Stimulated activated naive CD8-positive, alpha-beta T cell treated with anti-CD3 and anti-CD28 coated beads, Interleukin-15, Interleukin-2, amounts not matched to agents 100 ng/mL and 50 ng/mL, for 24 hours (primary cell): ENCODE data around the gene PIP4K2C.

Source experiments
- H3K27ac Mint-ChIP-seq: one replicate; pipeline ENCODE4 v1.8.0; 2021; ENCODE audit warnings: mild to moderate bottlenecking, mixed read lengths
- H3K27me3 Mint-ChIP-seq: one replicate; pipeline ENCODE4 v1.8.0; 2021; ENCODE audit warnings: mixed read lengths
- H3K36me3 Mint-ChIP-seq: one replicate; pipeline ENCODE4 v1.8.0; 2021; ENCODE audit warnings: low read depth, mixed read lengths
- H3K4me1 Mint-ChIP-seq: one replicate; pipeline ENCODE4 v1.8.0; 2021; ENCODE audit warnings: low read depth, mixed read lengths
- H3K4me3 Mint-ChIP-seq: one replicate; pipeline ENCODE4 v1.8.0; 2021; ENCODE audit warnings: mild to moderate bottlenecking, mixed read lengths
- H3K9me3 Mint-ChIP-seq: one replicate; pipeline ENCODE4 v1.8.0; 2021; ENCODE audit warnings: mixed read lengths

PIP4K2C gene

DNA sequence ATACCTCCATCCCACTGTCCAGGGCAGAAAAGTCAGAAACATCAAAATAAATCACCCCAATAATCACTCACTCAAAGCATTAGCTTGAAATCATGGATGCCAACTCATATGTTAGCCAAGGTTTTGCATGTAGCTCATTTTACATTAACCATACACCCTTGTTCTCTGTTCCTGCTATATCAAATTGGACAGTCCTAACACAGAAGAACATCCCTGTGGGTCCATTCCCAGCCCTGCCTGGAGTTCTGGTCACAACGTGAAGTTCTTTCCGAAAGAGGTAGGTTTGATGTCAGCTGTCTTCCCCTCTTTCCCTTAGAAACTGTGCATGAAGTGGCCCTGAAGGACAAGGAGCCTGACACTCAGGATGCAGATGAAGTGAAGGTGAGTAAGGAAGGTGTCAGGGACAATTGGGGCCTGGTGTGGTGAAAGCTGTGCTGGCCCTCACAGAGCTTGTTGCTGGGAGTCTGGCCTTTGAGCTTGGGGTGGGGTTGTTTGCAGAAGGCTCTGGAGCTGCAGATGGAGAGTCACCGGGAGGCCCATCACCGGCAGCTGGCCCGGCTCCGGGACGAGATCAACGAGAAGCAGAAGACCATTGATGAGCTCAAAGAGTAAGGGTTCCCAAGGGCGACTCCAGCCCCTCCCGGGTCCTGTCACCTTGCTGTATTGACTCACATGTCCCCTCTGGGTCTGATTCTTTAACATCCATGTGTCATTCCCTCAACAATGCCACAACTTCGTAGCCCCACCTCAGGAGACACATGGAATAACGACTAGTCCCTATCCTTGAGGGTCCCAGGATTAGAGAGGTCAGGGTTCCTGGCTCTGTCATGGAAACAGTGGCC is 15.0 kb upstream of the PIP4K2C start:
- Mint-ChIP-seq H3K4me1 (no peaks in the 10 kb centered on the region), H3K4me3 (no peak overlapping the region), H3K9me3 (no peaks in the 10 kb centered on the region), H3K27ac (no peak overlapping the region), H3K36me3 (no peaks in the 10 kb centered on the region), H3K27me3 (no peaks in the 10 kb centered on the region)

DNA sequence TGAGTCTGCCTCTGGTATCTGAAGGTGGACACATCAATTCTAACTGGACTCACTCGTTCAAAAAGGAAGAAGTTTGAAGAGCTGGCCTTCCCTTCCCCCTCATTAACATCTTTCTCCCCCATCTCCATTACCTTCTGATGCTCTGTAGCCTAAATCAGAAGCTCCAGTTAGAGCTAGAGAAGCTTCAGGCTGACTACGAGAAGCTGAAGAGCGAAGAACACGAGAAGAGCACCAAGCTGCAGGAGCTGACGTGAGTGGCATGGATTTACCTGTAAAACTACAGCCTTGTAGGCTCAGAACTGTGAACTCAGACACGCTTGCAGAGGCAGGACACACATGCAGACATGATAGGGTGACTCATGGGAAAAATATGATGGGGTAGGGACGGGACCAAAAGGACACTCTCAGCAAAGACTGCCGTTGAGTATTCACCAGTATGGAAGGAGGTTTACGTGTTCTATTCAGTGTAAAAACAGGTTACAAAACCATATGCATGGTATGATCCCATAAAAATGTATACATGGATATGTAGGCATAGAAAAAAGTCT is 14.3 kb upstream of the PIP4K2C start:
- Mint-ChIP-seq H3K9me3 (no peaks in the 10 kb centered on the region), H3K27me3 (no peaks in the 10 kb centered on the region), H3K4me3 (no peak overlapping the region), H3K4me1 (no peaks in the 10 kb centered on the region), H3K27ac (no peak overlapping the region), H3K36me3 (no peaks in the 10 kb centered on the region)

DNA sequence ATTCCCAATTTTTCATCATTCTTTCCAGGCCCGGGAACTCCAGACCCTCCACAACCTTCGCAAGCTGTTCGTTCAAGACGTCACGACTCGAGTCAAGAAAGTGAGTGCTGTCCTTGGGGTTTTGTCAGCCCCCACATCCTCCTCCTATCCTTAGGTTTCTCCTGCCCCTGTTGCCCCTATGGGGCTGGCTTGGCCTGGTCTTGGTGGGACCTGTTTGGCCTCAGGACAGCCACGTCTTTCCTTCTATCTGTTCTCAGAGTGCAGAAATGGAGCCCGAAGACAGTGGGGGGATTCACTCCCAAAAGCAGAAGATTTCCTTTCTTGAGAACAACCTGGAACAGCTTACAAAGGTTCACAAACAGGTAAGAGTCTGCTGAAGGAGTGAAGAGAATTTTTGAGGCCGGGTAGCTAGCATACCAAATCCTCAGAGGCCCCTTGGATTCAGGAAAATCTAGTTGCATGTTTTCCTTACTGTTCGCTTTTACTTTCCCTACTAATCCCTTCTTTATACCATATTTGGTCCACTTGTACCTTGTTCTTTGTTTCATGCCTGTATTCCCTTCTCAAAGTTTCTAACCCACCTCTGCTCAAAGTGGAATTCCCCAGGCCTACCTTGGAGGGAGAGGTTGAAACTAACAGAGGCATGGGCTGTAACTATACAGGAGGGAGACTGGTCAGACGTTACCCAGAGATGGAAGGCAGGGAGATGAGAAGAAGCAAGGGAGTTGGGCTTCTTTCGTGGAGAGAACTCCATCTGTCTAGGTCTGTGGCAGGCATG is 12.8 kb upstream of the PIP4K2C start:
- Mint-ChIP-seq H3K27me3 (peaks cover 2% of the 10 kb centered on the region), H3K4me3 (no peak overlapping the region), H3K36me3 (no peaks in the 10 kb centered on the region), H3K4me1 (no peaks in the 10 kb centered on the region), H3K9me3 (no peaks in the 10 kb centered on the region), H3K27ac (no peak overlapping the region)

DNA sequence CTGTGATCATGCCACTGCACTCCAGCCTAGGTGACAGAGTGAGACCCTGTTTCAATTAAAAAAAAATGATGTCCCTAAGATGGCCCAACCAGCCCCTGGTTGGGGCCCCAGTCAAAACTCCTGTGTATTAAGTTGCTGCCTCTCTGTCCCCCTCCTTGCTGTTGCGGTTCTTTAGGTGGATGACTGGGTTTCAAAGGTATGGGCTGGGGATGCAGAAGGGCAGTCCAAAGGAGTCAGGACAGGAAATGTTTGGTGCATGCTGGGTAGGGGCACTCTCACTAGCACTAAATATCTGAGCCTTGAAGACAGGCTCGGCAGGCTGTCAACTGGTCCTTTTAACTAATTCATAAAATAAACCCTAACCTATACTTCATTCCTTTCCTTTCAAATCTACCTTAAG is 12.0 kb upstream of the PIP4K2C start:
- no peaks in the 10 kb centered on the region for H3K36me3 Mint-ChIP-seq
- no peaks in the 10 kb centered on the region for H3K4me1 Mint-ChIP-seq
- no peak overlapping the region for H3K4me3 Mint-ChIP-seq
- H3K27ac Mint-ChIP-seq: no peak overlapping the region
- no peaks in the 10 kb centered on the region for H3K9me3 Mint-ChIP-seq
- H3K27me3 Mint-ChIP-seq: peaks cover 5% of the 10 kb centered on the region

DNA sequence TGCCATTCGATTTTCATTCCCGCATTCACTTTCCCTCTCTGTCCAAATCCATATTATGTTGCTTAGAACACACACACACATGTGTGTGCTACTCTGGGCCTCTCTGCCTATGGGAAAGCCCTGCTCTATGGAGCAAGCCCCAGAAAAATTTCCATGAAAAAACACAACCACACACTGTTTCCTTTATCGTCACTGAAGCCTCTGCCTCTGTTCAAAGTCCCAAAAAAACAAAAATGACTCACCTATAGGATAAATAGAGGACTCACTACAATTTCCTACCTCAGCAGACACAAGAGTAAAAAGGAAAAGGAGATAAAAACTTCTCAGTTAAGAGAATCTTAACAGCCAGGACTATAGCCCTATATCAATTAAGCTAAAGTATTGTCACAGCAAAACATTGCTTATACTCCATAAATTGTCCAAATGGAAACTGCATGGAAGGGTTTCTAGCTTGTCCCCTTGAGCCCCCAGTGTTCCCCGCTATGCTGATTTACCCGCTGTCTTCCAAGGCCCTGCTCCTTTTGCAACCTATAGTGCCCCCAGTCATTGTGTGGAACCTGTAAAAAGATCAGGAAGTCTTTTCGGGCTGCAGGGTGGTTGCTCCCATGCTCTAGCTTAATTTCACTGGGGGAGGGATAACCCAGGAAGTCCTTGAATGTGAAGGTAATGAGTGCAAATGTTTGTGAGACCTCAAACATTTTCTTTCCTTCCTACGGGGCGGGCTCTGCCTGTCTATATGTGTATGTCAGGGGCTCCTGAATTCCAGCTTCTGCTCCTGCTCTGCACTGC is 11.1 kb upstream of the PIP4K2C start:
- no peaks in the 10 kb centered on the region for H3K36me3 Mint-ChIP-seq
- no peak overlapping the region for H3K4me3 Mint-ChIP-seq
- no peak overlapping the region for H3K27ac Mint-ChIP-seq
- H3K4me1 Mint-ChIP-seq: no peaks in the 10 kb centered on the region
- H3K9me3 Mint-ChIP-seq: no peaks in the 10 kb centered on the region
- H3K27me3 Mint-ChIP-seq: peaks cover 5% of the 10 kb centered on the region

DNA sequence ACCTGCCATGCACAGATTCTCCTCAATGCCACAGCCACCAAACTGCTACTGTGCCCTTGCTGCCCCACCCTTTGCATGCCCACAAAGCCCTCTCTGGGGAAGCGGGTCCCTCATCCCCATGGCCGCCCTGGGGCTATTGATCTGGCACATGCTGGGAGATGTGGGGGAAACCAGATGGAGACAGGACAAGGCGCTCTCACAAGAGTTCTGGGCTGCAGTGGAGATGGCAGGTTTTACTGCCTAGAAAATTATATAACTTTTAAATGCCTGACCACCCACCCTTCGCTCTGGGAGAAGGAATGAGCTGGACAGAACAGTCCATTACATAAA is 10.6 kb upstream of the PIP4K2C start:
- no peaks in the 10 kb centered on the region for H3K36me3 Mint-ChIP-seq
- peaks cover 5% of the 10 kb centered on the region for H3K27me3 Mint-ChIP-seq
- no peak overlapping the region for H3K4me3 Mint-ChIP-seq
- no peak overlapping the region for H3K27ac Mint-ChIP-seq
- no peaks in the 10 kb centered on the region for H3K4me1 Mint-ChIP-seq
- H3K9me3 Mint-ChIP-seq: no peaks in the 10 kb centered on the region

DNA sequence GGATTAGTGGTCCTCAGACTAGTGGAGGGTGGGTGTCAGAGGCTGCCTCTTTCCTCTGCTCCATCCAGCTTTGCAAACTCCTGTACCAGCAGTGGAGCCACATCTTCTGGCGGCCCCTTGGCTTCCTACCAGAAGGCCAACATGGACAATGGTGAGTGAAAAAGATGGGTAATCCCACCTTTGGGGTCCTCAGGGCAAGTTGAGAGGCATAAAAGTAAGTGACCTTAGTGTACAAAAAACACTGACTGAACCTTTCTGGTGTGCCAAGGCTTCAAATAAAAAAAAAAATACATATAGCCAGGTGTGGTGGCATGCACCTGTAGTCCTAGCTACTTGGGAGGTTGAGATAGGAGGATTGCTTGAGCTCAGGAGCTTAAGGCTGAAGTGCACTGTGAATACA is 9.2 kb upstream of the PIP4K2C start:
- Mint-ChIP-seq H3K36me3 (no peaks in the 10 kb centered on the region), H3K27me3 (peaks cover 5% of the 10 kb centered on the region), H3K9me3 (no peaks in the 10 kb centered on the region), H3K4me1 (no peaks in the 10 kb centered on the region), H3K4me3 (no peak overlapping the region), H3K27ac (no peak overlapping the region)

DNA sequence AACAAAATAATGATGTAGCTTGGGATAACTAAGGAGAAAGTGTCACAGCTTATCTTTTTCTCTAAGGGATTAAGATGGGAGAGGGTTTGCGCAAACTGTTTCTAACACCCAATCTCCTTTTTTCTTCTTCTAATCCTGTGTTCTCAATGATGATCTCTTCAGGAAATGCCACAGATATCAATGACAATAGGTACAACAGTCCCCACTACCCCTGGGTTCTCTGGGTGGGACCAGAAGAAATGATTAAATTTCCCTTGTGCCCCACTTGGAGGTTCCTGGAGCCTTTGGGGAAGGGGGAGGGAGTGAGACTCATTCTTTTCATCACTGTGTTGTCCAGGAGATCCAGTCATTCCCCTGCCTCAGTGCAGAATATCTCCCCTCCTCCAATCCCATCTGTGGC is 8.6 kb upstream of the PIP4K2C start:
- Mint-ChIP-seq H3K27me3 (peaks cover 5% of the 10 kb centered on the region), H3K4me1 (no peaks in the 10 kb centered on the region), H3K4me3 (no peak overlapping the region), H3K36me3 (no peaks in the 10 kb centered on the region), H3K27ac (no peak overlapping the region), H3K9me3 (no peaks in the 10 kb centered on the region)

DNA sequence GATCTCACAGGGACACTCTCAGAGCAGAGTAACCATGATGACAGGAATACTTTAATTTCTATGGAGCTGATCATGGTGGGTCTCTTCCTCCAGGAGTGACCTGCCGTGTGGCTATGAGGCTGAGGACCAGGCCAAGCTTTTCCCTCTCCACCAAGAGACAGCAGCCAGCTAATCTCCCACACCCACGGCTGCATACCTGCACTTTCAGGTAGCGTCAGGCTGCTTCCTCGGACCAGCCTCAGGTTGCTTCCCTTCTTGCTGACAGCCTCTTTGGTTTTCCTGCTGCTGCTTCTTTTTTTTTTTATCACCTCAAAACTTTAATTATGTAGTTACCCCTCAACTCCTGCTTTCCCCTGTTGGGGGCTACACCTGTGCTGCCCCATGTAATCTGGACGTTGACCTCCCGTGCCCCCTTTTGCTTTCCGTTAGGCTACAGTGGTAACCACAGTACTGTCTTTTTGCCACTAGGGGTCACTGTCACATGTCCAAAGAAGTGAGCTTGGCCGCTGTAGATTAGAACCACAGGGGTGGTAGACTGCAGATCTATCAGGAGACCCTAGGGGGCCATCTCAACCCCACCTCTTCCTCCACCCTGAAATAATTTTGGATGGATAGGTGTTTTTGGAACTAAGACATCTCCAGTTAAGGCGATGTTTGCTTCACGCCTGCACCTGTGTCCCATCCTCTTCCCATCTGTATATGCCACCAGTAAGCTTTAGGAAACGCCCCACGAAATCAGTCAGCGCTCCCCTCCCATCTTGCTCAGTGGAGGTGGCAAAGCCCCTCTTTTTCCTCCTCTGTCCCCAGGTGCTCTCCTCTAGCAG is 7.8 kb upstream of the PIP4K2C start:
- H3K4me3 Mint-ChIP-seq: no peak overlapping the region
- no peak overlapping the region for H3K27ac Mint-ChIP-seq

DNA sequence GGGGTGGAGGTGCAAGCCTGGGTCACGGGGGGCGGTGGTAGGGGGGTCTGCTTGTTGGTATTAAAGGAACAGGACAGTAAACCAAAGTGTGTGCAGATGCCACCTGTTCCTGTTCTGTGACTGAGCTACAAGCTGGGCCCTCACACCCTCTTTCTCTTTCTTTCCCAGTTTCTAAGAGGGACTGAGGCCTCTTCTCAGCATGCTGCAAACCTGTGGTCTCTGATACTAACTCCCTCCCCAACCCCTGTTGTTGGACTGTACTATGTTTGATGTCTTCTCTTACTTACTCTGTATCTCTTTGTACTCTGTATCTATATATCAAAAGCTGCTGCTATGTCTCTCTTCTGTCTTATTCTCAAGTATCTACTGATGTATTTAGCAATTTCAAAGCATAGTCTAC is 6.9 kb upstream of the PIP4K2C start:
- Mint-ChIP-seq H3K4me1 (no peaks in the 10 kb centered on the region), H3K27ac (no peak overlapping the region), H3K9me3 (no peaks in the 10 kb centered on the region)

More for the DNA sequence above, 7.8 kb upstream of the PIP4K2C start:
- peaks cover 5% of the 10 kb centered on the region for H3K27me3 Mint-ChIP-seq
- no peaks in the 10 kb centered on the region for H3K4me1 Mint-ChIP-seq
- H3K36me3 Mint-ChIP-seq: no peaks in the 10 kb centered on the region
- H3K9me3 Mint-ChIP-seq: no peaks in the 10 kb centered on the region

DNA sequence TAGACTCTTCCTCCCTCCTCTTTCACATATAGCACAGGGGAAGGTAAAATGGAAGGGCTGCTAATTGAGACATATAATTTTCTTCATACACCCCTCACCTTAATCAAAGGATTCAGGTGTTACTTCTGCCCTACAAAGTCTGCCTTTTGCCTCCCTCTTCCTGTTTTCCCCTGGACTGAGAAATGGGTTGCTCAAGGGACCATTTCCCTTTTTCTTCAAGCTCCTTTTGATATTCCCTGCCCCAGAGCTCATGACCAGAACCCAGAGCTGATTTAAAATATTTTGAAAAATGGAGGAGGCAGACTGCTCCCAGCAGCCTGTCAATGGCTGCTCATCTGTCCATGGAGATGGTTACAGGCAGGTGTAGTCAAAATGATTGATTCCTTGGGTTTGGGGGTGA is 6.3 kb upstream of the PIP4K2C start:
- Mint-ChIP-seq H3K4me3 (no peak overlapping the region), H3K4me1 (no peaks in the 10 kb centered on the region), H3K27me3 (peaks cover 5% of the 10 kb centered on the region), H3K9me3 (no peaks in the 10 kb centered on the region), H3K27ac (no peak overlapping the region), H3K36me3 (no peaks in the 10 kb centered on the region)

More for the DNA sequence above, 6.9 kb upstream of the PIP4K2C start:
- no peaks in the 10 kb centered on the region for H3K36me3 Mint-ChIP-seq
- H3K27me3 Mint-ChIP-seq: peaks cover 5% of the 10 kb centered on the region
- no peak overlapping the region for H3K4me3 Mint-ChIP-seq

DNA sequence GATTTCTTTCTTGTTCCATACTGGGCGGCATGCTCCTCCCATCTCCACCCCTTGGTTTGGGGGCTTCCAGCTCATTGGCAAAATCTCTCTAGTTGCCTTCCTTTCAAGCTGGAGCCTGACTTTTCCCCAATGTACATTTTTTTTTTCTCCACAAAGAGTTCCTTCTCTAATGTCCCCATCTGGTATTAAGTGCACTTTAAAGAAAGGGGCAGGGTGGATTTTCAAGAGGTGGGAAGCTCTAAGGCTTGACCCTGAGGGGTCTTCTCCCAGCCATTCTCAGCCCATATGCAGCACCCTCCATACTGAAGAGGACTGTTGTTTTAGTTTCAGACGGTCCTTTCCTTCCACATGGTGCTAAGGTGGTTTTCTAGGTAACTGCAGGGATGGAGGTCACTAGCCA is 5.8 kb upstream of the PIP4K2C start:
- Mint-ChIP-seq H3K4me1 (no peaks in the 10 kb centered on the region), H3K36me3 (no peaks in the 10 kb centered on the region)

DNA sequence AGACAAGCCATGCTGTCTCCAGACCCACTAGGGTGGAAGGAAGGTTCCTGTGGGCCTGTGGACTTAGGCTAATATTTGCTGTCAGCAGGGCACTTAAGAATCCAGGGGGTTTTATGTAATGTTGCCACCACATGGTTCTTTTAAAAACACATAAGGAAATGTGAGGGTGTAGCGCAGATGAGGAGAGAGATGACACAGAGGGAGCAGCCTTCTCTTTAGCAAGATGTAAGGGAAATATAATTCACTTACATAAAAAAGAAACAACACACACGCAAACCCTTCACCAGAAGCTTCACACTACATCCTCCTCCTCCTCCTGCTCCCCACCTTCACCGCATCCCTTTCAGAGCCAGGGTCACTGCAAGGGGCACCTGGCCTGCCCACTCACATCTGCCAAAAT is 4.9 kb upstream of the PIP4K2C start:
- no peaks in the 10 kb centered on the region for H3K36me3 Mint-ChIP-seq
- H3K27me3 Mint-ChIP-seq: peaks cover 5% of the 10 kb centered on the region
- no peaks in the 10 kb centered on the region for H3K9me3 Mint-ChIP-seq
- peaks cover 7% of the 10 kb centered on the region for H3K4me1 Mint-ChIP-seq
- H3K4me3 Mint-ChIP-seq: no peak overlapping the region
- no peak overlapping the region for H3K27ac Mint-ChIP-seq

More for the DNA sequence above, 5.8 kb upstream of the PIP4K2C start:
- H3K4me3 Mint-ChIP-seq: no peak overlapping the region
- H3K9me3 Mint-ChIP-seq: no peaks in the 10 kb centered on the region
- H3K27me3 Mint-ChIP-seq: peaks cover 5% of the 10 kb centered on the region
- H3K27ac Mint-ChIP-seq: no peak overlapping the region

DNA sequence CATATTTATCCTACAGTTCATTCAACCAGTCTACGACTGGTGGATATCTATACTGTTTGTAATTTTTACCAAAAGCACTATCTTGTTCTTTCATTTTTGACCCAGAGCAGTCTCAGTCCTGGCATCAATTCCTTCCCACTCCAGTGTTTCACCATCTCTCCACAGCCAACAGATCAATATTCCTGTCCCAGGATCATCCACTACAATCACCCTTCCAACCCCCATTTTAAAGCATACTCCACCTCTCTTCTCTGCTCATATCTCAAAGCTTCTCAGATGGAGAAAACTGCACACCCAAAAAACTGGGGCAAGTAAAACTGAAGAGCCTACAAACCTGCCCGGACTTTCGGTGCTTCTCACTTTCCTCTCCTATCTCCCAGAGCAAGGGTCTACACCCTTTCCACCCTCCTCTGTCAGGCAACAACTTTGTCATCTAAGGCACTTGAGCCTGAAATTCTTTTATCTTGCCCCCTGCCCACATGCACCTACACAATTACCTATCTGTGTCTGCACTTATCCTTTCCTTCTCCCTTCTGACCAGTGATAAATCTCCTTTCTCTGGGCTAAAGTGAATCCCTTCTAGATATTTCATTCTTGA is 4.1 kb upstream of the PIP4K2C start:
- no peak overlapping the region for H3K4me3 Mint-ChIP-seq
- H3K27ac Mint-ChIP-seq: no peak overlapping the region
- peaks cover 5% of the 10 kb centered on the region for H3K27me3 Mint-ChIP-seq
- no peaks in the 10 kb centered on the region for H3K9me3 Mint-ChIP-seq
- H3K4me1 Mint-ChIP-seq: peaks cover 12% of the 10 kb centered on the region
- no peaks in the 10 kb centered on the region for H3K36me3 Mint-ChIP-seq
